ENCODE measurements around the gene WDR48. TPM values are rescaled to one million over a fixed set of nuclear protein-coding genes. Genes with fewer than 3 reads are reported as not detected.
A peak's percentile ranks its signal among the peaks of the same experiment; 100 is the strongest.
"Not testable (repeated sequence)": the region's sequence is repeated elsewhere in the genome, so short reads cannot be mapped to it uniquely, and the experiment has no call there.

WDR48 gene
- 100 to 1,000 TPM in 1 of 4 donors, 10 to 100 TPM in 3; 70.3 to 112 (median 93.5) TPM for polyA plus RNA-seq (ENCODE audit: insufficient read length in 4 of 4)

GRCh38 chr3:39051649-39052561, at the start of gene WDR48, which contains the start of gene SCN11A:
TSS of gene WDR48 (plus strand) at chr3:39052016. CDS start at chr3:39052026, 10 bp downstream.
TSS of gene SCN11A (minus strand) at chr3:39051944. CDS start at chr3:38950362, 101,582 bp downstream.
- peak; percentile 92 to 95 (median 94) for DNase-seq (ENCODE audit: low read depth in 4 of 4, low spot score in 3 of 4)

GRCh38 chr3:39005295-39005694, 46.5 kb upstream of the WDR48 start:
- DNase-seq (ENCODE audit: low read depth in 4 of 4, low spot score in 3 of 4), result no peak

GRCh38 chr3:39011191-39011736, 40.6 kb upstream of the WDR48 start:
- no peak for DNase-seq (ENCODE audit: low read depth in 4 of 4, low spot score in 3 of 4)

- DNase-seq (ENCODE audit: low read depth in 4 of 4, low spot score in 3 of 4), result no peak
These were observed 38.5 kb upstream of the WDR48 start for GRCh38 chr3:39013289-39013688.

- DNase-seq (ENCODE audit: low read depth in 4 of 4, low spot score in 3 of 4), result no peak
These were observed 37.8 kb upstream of the WDR48 start for GRCh38 chr3:39013921-39014509.

GRCh38 chr3:39015418-39015817, 36.4 kb upstream of the WDR48 start:
- no peak for DNase-seq (ENCODE audit: low read depth in 4 of 4, low spot score in 3 of 4)

- no peak for DNase-seq (ENCODE audit: low read depth in 4 of 4, low spot score in 3 of 4)
These were observed 32.5 kb upstream of the WDR48 start for GRCh38 chr3:39019299-39019698.

GRCh38 chr3:39021029-39021428, 30.8 kb upstream of the WDR48 start:
- no peak for DNase-seq (ENCODE audit: low read depth in 4 of 4, low spot score in 3 of 4)

GRCh38 chr3:39021465-39022285, 30.1 kb upstream of the WDR48 start:
- no peak for DNase-seq (ENCODE audit: low read depth in 4 of 4, low spot score in 3 of 4)

GRCh38 chr3:39022286-39022630, 29.6 kb upstream of the WDR48 start:
- no peak for DNase-seq (ENCODE audit: low read depth in 4 of 4, low spot score in 3 of 4)

- no peak for DNase-seq (ENCODE audit: low read depth in 4 of 4, low spot score in 3 of 4)
These were observed 27.3 kb upstream of the WDR48 start for GRCh38 chr3:39024497-39024896.

GRCh38 chr3:39025222-39025970, 26.4 kb upstream of the WDR48 start:
- no peak for DNase-seq (ENCODE audit: low read depth in 4 of 4, low spot score in 3 of 4)

GRCh38 chr3:39028546-39028945, 23.3 kb upstream of the WDR48 start:
- DNase-seq (ENCODE audit: low read depth in 4 of 4, low spot score in 3 of 4), result no peak

- no peak for DNase-seq (ENCODE audit: low read depth in 4 of 4, low spot score in 3 of 4)
These were observed 22.3 kb upstream of the WDR48 start for GRCh38 chr3:39029556-39029955.

- no peak for DNase-seq (ENCODE audit: low read depth in 4 of 4, low spot score in 3 of 4)
These were observed 13.7 kb upstream of the WDR48 start for GRCh38 chr3:39038165-39038564.

GRCh38 chr3:39050029-39050428, 1.8 kb upstream of the WDR48 start:
- DNase-seq (ENCODE audit: low read depth in 4 of 4, low spot score in 3 of 4), result no peak

GRCh38 chr3:39052583-39052982, 767 bp downstream of the WDR48 start:
- DNase-seq (ENCODE audit: low read depth in 4 of 4, low spot score in 3 of 4), result peak in 2 of 4 donors; percentile 21 to 27

- DNase-seq (ENCODE audit: low read depth in 4 of 4, low spot score in 3 of 4), result no peak
These were observed 1.9 kb downstream of the WDR48 start for GRCh38 chr3:39053696-39054095.

- no peak for DNase-seq (ENCODE audit: low read depth in 4 of 4, low spot score in 3 of 4)
These were observed 4.3 kb downstream of the WDR48 start for GRCh38 chr3:39056151-39056550.

- DNase-seq (ENCODE audit: low read depth in 4 of 4, low spot score in 3 of 4), result not testable (repeated sequence)
These were observed 9.4 kb downstream of the WDR48 start for GRCh38 chr3:39061228-39061627.

Data from left renal pelvis (tissue), 4 donors.